GM18507 (cell line): ENCODE results near the gene RTN1.

Source experiments
- DNase-seq: peaks from one replicate; pipeline ENCODE4 v3.0.0; 2011; ENCODE audit warnings: low read depth; ENCODE audit not compliant: insufficient read length; ENCODE audit errors: extremely low spot score
- FAIRE-seq: peaks from 2 replicates; lab custom pipeline; 2011; peaks lifted over from hg19 to GRCh38; lab: Jason Lieb, UNC

The RTN1 gene

GRCh38 chr14:59583755-59584154 lies 286.8 kb downstream of the RTN1 start:
- FAIRE-seq, result no peak
- no peak for DNase-seq

GRCh38 chr14:59582845-59583509 lies 287.6 kb downstream of the RTN1 start:
- FAIRE-seq (no peak), DNase-seq (no peak)

DNA sequence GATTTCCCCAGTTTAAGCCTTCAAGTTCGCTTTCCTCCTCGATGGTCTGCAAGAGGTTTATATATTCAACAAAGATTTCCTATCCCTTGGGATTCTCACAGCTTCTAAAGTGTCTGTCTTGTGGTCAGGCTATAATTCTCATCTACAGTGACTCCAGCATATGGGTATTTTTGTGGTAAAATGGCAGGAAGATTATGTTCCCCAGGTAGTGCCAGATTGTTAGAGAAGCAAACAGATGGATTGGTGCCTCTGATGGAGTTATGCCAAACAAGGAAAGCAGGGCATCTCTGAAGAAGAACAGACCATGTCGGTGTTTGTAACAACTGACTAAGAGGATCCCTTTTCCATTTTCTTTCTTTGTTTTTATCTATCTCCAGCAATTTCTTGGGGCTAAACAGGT lies 288.4 kb downstream of the RTN1 start:
- FAIRE-seq, result no peak
- DNase-seq, result no peak

DNA sequence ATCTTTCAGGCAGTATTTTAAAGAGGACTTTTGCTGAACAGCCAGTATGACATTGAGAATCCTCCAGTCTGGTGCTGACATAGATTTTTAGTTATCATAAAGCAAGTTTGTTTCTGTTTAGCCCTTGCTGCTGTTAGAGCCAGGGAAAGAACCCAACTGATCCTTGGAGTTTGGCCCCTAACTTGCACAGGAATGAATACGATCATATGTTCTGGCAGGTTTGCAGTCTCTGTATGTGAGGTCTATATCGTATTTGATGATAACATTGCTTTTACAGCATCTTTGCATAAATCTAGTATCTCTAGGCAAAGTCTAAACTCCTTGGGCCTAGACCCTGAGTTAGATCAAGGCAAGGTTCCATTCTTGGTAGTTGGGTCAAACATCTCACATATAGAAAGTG lies 289.7 kb downstream of the RTN1 start:
- FAIRE-seq (no peak), DNase-seq (no peak)

DNA sequence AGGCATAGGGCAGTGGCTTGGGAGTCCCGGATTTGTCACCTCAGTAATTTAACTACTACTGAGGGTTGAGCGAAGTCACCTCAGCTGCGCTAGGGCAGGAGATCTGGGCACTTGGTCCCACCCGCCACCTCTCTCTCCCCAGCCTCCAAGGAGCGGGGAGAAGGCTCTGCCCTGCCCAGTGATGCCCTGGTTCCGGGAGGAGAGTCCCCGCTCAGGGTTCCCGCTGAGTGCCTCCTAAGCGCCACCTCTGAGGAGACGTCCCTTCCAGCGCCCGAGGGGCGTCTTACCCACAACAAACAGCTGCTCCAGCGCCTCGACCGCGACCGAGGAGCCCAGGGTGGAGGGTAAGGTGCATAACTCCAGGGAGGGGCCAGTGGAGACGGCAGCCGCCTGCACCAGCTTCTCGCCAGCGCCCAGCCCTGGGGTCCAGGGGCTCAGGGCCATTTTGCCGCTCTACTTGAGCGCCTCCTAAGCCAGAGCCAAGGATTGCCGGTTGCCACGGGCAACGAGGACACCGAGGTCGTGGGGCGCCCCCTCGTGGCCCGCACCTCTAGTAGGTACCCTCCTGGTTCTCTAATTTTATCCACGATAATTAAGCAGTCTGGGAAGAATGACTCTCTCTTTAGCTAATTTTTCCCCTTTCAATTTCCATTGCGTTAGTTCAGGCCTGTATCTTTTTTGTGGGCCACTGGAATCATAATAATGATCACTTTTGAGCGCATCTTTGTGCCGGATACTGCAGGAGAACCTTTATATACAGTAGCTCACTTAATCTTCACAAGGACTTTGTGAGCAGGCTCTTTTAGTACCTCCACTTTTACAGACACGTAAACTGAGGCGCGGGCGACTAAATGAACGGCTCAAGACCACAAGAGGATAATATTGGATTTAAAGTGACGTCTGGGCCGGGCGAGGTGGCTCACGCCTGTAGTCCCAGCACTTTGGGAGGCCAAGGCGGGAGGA lies 294.0 kb downstream of the RTN1 start, which contains the start of gene CCDC175:
CCDC175 (minus strand) TSS at position 481 of the 963 bp plus-strand sequence; CDS start at position 444, 37 bp downstream.
- FAIRE-seq, result peak; percentile 69
- peak; percentile 45 for DNase-seq

GRCh38 chr14:59570122-59570521 lies 300.5 kb downstream of the RTN1 start:
- FAIRE-seq, result no peak
- DNase-seq, result no peak

- FAIRE-seq (no peak), DNase-seq (no peak)
Measured at GRCh38 chr14:59566725-59567124, 303.9 kb downstream of the RTN1 start.

DNA sequence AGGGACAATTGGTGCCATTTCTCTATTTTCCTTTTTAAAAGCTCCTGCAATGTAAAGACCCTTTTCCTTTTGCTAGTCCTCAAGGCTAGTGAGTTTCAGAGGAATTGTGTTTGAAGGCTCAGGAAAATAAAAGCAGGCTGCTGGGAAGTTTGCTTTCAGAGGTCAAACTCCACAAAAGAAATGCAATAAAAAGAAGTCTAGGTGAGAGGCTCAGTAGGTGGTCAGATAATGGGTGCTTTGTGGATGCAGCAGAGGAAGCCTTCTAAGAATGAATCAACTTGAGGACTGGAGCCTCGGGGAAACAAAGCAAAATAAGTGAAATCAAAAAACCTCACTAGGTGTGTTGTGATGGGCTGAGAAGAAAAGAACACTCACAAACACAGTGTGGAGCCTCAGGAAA lies 304.3 kb downstream of the RTN1 start:
- DNase-seq, result no peak
- no peak for FAIRE-seq

- FAIRE-seq (no peak), DNase-seq (no peak)
Measured at GRCh38 chr14:59565087-59565486, 305.5 kb downstream of the RTN1 start.

DNA sequence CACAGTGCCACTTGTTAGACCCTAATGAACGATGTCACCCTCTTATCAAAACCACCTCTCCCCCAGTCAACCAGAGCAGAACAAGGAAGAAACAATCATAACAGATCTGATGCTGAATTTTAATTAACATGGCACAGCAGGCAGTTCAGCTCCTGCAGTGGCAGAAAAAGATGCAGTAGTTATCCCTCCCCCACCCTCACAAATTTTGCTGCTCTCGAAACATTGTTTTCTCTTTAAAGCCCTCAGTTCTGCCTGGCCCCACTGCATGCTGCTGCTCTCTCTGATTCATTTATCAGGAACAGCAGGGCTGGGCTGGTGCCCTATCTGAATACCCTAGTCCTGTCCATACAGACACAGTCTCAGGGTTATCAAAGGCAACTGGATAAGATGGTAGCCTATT lies 306.2 kb downstream of the RTN1 start:
- FAIRE-seq (no peak), DNase-seq (no peak)

- FAIRE-seq, result no peak
- no peak for DNase-seq
Measured at GRCh38 chr14:59547310-59547709, 323.3 kb downstream of the RTN1 start.
